Cardiac fibroblast (primary cell): ENCODE measurements around the gene PROCA1.
"Not testable (repeated sequence)": the region's sequence is repeated elsewhere in the genome, so short reads cannot be mapped to it uniquely, and the experiment has no call there.

ENCODE experiments used
- DNase-seq, 2 donors: peaks; one replicate each; pipeline versions ENCODE4 v3.0.0 to v3.0.0-alpha.2; 2010; ENCODE audit warnings: low read depth in 2 of 2
- H3K4me3 ChIP-seq, 2 donors: replicated peaks in 1 of 2; 1 replicate in 1 of 2; 2 replicates in 1 of 2; pipeline ENCODE4 v1.5.1; 2011; ENCODE audit warnings: low read depth in 2 of 2, low read length in 2 of 2, mild to moderate bottlenecking in 2 of 2, moderate library complexity in 1 of 2
- CTCF ChIP-seq: IDR thresholded peaks from one replicate; pipeline ENCODE4 v1.5.1; 2011; ENCODE audit warnings: low read depth, mild to moderate bottlenecking, low read length, inconsistent platforms

The PROCA1 gene

GRCh38 chr17:28661635-28662526 lies 49.8 kb downstream of the PROCA1 start, which contains the start of the genes SDF2 and SUPT6H:
SDF2 (minus strand) TSS chr17:28661906; CDS start chr17:28661876, 30 bp downstream.
SUPT6H (plus strand) TSS chr17:28662205; CDS start chr17:28673402, 11,197 bp downstream.
- DNase-seq, result peak; percentile 84 to 87
- TF ChIP-seq CTCF, result no peak
- peak within 1 kb of the TSS; percentile 77 to 91 for H3K4me3 ChIP-seq

- not testable (repeated sequence) for H3K4me3 ChIP-seq, DNase-seq
These were observed 52.2 kb downstream of the PROCA1 start for GRCh38 chr17:28659497-28659881.

- not testable (repeated sequence) for DNase-seq, H3K4me3 ChIP-seq
These were observed 52.8 kb downstream of the PROCA1 start for GRCh38 chr17:28658766-28659496.

- not testable (repeated sequence) for H3K4me3 ChIP-seq, DNase-seq
These were observed 53.3 kb downstream of the PROCA1 start for GRCh38 chr17:28658342-28658741.

GRCh38 chr17:28657756-28658155 lies 53.9 kb downstream of the PROCA1 start:
- peak in 1 of 2 donors; percentile 48 for DNase-seq
- no peak for TF ChIP-seq CTCF
- no peak overlapping the region for H3K4me3 ChIP-seq

GRCh38 chr17:28655160-28655559 lies 56.5 kb downstream of the PROCA1 start:
- DNase-seq, result no peak
- no peak for TF ChIP-seq CTCF
- no peak overlapping the region for H3K4me3 ChIP-seq
